ENCODE results near the gene NOC2L.

GRCh38 chr1:958823-959730 lies at the start of gene NOC2L:
- TF ChIP-seq POLR2A (IDR thresholded peaks at IDR 0.05) (peak in 1 of 4 donors; percentile 57), CTCF (IDR thresholded peaks at IDR 0.05) (no peak), POLR2AphosphoS5 (IDR thresholded peaks at IDR 0.05) (peak; percentile 67 to 74)
